NOMO-1 treated with DMSO at 0.1 percent for 48 hours (cell line): ENCODE data around the gene FCMR.

Source experiments
- DNase-seq: peaks from one replicate; lab custom pipeline; 2025; ENCODE audit not compliant: unreplicated experiment; lab: John Stamatoyannopoulos, UW

The FCMR gene

DNA sequence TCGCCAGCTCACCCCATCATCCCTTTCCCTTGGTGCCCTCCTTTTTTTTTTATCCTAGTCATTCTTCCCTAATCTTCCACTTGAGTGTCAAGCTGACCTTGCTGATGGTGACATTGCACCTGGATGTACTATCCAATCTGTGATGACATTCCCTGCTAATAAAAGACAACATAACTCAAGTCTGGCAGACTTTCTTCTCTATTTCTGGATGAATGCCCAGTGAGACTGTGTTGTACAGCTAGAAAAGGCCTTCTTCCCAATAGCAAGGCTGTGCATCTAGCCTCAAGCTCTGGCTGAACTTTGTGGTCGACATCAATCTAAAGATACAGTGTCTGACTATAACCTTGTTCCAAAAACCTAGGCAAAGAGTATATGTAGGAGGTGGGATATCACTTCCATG is 18.1 kb downstream of the FCMR start:
- no peak for DNase-seq

DNA sequence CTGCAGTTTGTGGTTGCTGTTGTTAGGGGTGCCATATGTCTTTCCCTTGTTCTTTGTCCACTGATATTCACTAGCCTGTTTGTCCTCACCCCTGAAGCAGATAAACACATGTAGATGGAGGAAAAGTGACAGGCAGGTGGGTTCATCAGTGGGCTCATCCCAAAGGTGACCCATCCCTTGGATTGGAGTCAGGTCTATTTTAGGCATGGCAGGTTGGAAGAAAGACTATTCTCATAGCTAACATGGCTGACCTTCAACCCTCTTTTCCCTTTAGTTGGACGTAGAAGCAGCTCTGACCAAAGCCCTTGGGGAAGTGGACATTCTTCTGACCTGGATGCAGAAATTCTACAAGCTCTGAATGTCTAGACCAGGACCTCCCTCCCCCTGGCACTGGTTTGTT is 19.0 kb downstream of the FCMR start:
- DNase-seq, result no peak

DNA sequence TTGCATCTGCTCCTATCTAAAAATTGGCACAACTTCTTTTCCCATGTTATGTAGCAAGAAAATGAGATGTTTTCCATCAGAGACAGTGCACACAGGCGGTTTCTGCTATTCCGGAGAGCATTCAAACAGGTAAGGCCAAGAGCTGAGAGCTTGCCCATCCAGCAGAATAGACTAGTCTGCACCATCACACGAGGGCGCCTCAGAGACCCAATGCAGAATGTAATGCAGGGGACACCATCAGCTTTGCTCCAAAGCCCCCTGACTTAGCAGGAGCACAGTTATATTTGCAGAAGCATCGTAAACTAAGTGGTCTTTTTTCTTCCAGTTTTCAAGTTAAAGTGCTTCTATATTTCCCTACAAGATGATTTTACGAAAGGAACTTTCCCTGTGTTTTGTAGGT is 19.8 kb downstream of the FCMR start:
- no peak for DNase-seq

DNA sequence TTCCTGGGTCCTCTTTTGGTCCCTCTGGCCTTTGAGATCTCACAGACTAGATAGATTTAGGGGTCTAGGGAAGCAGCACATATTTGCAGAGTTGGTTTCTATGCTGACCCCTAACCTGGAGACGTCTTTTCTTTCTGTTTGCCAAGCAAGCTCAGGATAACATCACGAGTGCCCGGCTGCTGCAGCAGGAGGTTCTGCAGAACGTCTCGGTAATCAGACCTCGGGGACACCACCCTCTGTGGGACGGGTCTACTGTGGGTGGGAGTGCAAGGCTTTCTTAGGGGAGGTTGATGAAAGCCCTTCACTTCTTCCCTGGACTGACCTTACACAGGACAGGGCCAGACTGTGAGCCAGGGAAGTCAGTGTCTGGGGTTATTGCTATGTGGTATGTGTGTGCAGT is 21.6 kb downstream of the FCMR start:
- DNase-seq, result no peak

DNA sequence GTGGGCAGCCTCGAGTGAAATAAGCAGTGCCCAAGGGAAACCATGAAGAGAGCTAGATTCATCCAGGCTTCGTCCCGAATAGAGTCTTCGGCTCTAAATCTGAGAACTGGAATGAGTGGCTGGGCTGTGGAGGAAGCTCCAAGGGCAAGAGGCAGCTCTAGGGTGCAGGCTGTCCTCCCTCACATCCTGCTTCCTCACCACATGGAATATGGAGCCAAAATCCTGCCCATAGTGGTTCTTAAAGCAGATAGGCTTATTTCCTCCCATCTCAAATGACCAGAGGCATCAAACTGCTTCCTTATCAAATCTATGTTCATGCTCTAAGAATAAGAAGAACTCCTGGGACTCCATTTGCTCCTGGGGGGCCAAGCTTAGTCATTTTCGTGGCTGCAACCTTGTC is 22.0 kb downstream of the FCMR start:
- no peak for DNase-seq

DNA sequence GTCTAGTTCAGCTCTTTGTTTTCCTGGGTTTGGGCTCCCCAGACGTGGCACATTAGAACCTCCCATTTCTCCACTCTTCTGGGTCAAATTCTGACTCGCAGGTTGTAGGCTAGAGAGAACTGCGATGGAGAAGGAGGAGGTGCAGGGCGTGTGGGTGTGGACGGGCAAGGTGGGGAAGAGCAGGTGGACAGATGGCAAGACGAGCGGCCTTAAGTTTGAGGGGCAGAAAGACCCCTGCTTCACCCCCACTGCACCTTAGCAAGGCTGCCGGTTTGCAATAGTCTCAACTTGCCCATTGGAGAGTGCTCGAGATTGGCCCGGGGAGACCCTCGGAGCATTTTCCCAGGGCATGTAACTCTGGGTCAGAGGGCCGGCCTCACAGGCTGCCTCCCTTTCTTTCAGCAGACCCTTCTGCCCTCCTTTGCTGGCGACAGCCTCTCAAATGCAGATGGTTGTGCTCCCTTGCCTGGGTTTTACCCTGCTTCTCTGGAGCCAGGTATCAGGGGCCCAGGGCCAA is 22.8 kb downstream of the FCMR start:
- DNase-seq, result no peak

DNA sequence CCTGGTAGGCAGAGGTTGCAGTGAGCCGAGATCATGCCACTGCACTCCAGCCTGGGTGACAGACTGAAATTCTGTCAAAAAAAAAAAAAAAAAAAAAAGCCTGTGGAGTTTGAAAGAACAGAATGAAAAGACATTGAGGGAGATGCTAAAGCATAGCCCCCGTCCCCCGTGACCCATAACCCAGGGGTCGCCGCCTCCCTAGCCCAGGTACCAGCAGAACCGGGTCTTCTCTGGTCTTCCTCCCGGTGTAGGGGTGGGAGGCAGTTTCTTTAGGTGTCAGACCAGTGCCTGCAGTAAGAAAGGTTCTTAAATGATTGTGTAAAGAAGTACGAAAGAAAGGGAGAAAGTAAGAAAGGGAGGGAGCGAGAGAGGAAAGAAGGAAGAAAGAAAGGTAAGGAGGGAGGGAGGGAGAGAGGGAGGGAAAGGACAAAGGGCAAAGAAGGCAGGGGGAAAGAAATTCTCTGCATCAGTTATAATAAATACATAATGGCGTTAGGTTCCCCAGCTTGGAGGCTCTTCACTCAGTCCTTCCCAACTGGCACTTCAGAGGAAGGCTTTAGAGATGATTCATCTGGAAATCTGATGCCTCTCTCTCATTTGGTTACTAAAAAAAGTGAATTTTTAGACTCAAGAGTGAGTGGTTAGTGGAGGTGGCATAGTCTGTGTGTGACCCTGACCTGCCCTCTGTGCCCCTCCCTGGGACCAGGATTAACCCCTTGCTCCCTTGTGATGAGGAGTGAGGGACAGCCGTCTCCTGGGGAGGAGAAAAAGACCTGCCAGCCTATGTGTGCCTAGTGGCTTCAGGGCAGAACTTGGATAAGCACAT is 23.4 kb downstream of the FCMR start:
- no peak for DNase-seq

DNA sequence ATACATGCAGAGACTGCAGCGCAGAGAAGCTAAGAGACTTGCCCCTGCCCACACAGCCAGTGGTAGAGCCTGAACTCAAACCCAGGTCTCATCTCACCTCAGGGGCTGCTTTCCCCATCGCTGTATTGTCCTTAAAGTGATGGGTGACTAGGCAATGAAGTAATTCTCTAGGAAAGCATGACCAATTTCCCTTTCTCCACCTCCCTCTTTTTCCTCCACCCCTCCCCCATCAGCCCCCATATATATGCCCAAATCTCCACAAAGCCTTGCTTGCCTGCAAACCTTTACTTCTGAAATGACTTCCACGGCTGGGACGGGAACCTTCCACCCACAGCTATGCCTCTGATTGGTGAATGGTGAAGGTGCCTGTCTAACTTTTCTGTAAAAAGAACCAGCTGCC is 24.6 kb downstream of the FCMR start, which contains the start of gene IL24:
Gene IL24, plus strand, starts transcription at position 269 of the 400 bp plus-strand sequence. CDS start 390 bp downstream, outside the sequence.
- DNase-seq, result no peak

DNA sequence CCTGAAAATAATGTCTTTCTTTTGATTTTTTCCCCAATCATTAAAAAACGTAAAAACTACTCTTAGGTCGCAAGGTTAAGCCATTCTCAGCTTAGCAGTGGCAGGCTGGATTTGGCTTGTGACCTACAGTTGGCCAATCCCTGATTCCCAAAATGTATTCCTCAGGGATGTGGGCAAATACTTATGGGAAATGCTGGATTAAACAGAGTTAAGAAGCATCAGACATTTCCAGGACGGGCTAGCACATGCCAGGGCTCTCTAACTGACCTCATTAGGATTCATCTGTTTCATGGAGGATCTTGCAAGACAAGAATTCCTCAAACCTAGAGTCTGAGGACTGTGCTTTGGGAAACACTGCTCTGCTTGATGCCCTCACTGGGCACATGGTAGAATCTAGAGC is 25.5 kb downstream of the FCMR start:
- no peak for DNase-seq

DNA sequence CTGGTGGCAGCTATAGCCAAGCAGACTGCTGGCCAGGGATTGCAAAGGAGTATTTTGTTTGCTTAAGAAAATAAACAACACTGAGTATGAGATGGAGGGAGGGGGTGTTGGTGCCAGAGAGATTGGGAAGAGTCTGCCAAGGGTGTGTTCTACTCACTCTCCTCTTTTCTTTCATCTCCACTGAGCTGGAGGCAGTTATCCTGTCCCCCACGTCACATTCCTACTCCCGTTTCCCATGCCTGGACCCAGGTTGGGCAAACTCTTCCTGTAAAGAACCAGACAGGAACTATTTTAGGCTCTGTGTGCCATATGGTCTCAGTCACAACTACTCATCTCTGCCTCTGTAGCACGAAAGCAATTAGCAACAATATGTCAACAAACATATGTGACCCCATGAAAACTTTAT is 25.9 kb downstream of the FCMR start:
- DNase-seq, result no peak

DNA sequence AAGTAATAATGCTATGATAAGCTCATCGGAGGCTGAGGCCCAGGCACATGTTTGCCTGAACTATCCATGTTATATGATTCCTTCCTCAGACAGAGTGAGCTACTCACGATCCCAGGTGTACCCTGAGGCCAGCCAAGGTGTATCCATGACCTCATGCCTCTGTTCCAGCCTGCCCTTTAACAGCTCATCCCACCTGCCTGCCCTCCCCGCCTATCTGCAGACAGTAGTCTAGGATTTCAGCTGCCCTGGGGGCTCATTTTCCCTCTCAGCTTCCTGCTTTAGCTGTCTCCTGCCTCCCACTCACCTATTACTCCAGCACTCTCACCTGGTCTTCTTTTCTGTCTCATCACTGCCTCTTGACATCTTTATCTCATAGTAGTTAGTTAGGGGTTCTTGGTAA is 26.4 kb downstream of the FCMR start:
- DNase-seq, result no peak

DNA sequence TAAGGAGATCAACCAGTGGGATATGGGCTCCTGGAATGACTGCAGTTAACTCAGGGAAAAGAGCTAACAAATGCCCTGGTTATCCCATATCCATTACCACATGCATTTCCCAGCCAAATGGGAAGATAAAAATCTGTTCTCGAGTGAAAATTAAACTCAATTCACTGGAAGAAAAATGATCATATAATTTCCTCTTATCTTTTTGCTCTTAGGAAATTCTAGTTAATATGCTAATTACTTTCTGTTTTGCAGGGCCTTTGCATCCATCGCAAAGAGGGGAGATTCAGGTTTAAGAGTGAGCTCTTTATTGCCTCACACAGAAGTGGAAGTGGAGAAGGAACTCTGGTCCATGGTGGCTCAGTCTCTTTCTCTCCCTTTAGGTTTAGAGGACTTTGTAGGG is 28.4 kb downstream of the FCMR start:
- DNase-seq, result peak; percentile 12

DNA sequence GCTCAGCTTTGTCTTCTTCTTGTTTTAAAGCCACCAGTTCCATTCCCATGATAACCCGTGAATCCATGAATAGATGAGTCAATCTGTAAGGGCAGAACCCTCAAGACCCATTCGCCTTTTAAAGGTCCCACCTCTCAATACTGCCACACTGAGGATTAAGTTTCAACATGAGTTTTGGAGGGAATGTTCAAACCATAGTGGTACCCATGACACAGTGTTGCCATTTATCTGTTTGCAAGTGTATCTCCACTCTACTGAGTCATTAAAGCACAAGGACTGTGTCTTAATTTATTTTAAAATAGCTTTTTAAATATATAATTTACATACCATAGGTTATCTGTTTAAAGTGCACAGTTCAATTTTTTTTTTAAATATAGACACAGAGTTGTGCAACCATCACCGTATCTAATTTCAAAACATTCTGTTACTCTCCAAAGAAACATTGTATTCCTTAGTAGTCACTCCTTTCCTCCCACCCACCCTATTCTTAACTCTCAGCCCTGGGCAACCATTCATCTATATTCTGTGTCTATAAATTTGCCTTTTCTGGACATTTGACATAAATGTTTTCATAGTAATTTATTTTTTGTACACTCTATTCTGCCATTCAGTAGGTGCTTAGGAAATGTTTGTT is 29.3 kb downstream of the FCMR start:
- DNase-seq, result no peak

DNA sequence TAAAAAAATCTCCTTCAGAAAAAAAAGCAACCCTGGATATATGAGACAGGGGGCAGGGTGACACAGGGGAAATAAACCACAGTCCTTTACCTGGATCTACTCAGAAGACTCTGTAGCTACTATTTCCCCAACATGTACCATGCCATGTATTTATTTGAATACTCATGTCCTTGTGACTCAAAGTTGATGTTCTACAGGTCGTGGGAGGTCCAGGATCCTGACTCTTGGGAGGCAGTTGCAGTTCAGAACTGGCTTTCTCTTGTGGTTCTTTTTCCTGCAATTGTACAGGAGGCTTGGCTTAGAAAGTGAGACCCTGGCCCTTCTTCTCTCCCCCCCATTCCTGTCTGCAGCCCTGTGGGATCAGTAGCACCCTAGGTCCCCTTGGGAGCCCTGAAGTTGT is 30.3 kb downstream of the FCMR start:
- no peak for DNase-seq

DNA sequence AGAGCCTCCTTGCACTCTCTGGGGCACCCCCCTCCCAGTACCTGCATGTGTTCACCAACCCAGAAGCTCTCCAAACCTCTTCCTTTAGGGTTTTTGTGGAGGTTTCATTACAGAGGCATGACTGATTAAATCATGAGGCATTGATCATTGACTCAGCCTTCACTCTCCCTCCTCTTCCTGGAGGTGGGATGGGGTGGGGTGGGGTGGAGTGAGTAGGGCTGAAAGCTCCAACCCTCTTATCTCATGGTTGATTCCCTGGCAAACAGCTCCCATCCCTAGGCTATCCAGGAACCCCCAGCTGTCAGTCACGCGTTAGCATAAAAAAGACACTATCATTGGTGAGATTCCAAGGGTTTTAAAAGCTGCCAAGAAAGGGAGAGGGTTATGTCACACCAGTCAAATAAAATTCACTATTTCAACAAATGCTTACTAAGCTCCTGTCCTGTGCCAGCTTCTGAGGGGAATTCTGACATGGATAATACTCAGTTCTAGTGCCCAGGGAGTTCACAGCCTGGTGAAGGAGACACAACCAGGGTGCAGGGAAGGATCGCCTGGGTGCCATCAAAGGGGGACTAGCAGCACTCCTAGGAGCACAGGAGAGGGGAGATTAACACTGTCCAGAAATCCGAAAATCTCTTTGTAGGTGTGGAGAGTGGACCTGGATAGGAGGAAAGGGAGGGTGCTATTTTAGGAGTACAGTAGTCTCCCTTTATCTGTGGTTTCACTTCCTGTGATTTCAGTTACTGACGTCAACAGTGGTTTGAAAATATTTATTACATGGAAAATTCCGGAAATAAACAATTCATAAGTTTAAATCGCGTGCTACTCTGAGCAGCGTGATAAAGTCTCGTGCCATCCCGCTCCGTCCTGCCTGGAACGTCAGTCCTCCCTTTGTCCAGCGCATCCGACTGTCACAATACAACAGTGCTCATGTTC is 31.3 kb downstream of the FCMR start:
- DNase-seq, result peak; percentile 66

DNA sequence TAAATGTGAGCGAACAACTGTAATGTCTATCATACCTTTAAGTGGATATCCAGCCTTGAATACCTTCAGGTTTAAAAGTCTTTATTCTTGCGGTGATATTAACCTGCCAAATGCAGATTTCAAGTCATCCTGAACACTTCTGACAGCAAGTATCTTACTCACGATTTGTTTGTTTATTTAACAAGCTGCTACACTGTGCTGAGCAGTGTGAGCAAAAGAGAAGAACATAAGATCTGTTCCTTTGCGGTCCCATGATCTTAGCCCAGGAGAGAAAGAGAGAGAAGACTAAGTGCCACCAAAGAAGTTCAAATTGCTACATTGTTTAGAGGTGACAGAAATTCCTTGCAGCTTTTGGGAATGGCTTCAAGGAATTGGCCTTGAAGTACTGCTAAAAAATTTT is 34.0 kb downstream of the FCMR start:
- DNase-seq, result no peak

DNA sequence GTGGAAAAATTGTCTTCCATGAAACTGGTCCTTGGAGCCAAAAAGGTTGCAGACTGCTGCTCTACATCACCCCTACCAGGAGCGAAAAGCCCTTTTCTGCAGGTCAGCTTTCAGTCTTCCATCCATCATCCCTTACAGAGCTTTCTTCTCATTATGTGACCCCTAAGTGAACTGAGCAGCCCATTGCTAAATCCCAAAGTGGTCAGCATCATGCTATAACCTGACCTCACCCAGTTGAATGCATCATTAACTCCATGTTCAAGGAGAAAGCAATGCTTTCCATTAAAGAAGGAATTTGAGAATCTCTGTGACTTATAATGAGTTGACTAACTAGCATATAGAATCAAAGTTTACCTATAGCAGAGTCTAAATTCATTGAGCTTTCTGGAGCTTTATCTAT is 34.9 kb downstream of the FCMR start:
- no peak for DNase-seq

DNA sequence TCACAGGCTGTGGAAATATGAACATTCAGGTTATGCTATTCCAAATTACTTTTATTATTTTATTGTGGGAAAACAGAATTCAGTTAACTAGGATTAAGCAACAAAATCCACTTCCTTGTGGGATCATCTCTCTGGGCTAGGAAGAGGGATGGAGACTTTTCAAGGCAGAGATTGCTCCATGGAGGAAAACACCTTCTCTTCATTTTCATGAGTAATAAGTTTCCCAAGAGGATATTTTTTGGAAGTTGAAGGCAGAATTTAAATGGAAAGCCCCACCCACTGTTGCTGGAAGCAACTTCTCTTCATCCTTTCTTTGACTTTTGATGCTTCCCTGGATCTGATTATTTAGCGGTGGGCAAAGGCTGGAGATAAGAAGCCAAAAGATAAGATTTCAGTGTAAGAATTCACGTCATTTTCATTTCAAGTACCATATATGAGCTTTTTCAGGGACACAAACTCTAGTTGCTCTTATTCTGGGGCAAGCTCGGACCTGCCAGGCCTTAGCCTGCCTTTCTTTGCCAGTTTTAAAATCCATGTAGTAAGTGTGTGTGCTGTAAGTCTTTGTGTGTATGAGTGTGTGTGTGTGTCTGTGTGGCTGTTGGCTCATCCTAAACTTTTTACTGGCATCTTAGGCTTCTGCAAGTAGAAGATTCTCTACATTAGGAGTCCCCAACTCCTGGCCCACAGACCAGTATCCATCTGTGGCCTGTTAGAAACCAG is 36.2 kb downstream of the FCMR start:
- no peak for DNase-seq

DNA sequence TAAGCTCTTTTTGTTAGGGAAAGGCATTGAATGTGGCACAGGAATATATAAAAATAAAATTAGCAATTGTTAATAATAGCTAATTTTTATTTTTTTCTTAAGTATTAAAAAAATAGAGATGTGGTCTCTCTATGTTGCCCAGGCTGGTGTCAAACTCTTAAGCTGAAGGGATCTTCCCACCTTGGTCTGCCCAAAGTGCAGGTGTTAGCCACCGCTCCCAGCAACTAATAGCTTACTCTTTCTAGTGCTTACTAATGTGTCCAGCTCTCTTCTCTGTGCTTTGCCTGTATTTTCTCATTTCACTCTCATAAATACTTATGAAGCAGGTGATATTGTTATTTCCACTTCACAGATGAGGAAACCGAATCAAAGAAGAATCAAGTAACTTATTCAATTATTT is 37.9 kb downstream of the FCMR start:
- DNase-seq, result no peak

DNA sequence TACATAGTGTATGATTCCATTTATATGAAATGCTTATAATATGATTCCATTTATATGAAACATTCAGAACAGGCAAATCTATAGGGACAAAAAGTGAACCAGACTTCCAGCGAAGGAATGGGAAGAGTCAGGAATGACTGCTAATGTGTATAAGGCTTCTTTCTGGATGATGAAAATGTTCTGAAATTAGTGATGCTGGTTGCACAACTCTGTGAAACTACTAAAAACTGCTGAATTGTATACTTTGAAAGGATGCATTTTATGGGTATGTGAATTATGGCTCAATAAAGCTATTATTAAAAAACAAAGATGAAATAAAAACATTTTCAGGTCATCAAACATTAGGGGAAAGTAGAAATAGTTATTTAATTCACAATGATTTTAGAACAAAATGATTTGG is 38.6 kb downstream of the FCMR start:
- DNase-seq, result no peak

DNA sequence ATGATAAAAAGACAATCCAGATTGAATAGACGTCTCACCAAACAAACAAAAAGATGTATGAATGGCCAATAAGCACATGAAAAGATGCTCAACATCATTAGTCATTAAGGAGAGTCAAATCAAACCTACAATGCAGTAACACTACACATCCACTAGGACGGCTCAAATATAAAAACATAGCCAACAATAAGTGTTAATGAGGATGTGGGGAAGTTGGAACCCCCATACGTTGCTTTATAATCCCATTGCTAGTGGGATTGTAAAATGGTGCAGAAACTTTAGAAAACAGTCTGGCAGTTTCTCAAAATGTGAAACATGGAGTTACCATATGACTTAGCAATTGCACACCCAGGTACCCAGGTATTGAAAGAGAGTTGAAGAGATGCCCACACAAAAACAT is 39.2 kb downstream of the FCMR start:
- DNase-seq, result no peak
